GM19035 (cell line): Measurements from ENCODE around the gene VASH2.
"Not testable (repeated sequence)": the region's sequence is repeated elsewhere in the genome, so short reads cannot be mapped to it uniquely, and the experiment has no call there.

ENCODE experiments used
- ATAC-seq: cut with Tn5 transposase; IDR thresholded peaks from one replicate; pipeline ENCODE4 v1.9.1; 2021; ENCODE audit not compliant: unreplicated experiment

VASH2 gene

GRCh38 chr1:212977781-212978645 lies 27.7 kb downstream of the VASH2 start:
- ATAC-seq: peak; percentile 51

GRCh38 chr1:212979340-212980122 lies 29.2 kb downstream of the VASH2 start:
- ATAC-seq: peak; percentile 83

GRCh38 chr1:212980123-212980785 lies 29.9 kb downstream of the VASH2 start:
- peak; percentile 12 for ATAC-seq

DNA sequence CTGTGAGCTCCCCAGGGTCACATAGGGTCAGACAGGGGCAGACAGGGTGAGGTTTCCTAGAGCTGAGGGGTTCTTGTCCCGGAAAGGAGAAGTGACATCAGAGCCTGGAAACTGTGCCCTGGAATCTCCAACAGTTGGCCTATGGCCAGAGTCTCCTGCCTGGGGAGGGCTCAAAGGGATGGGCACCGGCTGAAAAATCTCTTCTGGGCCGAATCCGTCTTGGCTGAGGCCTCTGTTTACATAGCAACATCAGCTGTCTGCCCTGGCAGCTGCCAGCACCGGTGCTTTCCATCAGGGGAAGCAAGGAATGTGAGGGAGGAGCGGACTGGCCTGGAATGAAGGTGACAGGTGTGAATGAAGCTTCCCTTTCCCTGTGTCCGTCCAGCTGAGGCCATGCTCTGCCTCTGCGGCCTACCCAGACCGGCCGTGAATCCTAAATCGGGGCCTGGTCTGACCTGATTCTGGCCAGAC lies 30.7 kb downstream of the VASH2 start:
- ATAC-seq: no peak

DNA sequence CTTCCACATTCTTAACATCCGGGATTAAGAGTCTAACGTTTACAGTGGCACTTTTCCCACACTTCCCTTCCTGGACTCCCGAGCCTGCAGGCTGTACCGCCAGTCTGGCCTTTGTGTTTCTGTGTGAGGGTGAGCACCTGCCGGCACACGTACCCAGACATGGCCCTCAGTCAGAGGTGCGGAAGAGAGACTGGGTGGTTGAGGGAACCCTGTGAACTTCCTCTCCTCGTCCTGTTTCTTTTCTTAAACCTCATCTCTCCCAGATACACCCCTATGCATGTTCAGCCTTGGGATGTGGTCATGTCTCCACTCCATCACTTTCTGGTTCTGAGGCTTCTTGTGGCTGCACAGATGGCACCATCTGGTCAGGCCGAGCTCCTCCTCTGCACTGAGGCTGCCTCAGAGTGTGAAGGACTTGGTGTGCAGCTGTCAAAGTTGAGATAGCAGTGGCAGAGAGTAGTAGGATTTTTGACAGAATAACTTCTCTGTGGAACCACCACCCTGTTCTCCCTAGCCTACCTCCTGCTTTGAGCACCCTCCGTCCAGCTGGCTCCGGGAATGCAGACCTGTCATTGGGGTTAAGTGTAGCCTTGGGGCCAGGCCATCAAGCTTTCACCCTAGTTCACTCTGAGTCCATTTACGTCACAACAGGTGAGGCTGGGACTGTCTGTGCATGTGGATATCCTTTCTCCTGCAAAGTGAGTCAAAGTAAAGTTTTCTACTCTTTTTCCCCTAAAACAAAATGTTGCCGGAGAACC lies 31.4 kb downstream of the VASH2 start:
- no peak for ATAC-seq

- ATAC-seq: no peak
Observed at GRCh38 chr1:212982430-212983152, 32.2 kb downstream of the VASH2 start.

DNA sequence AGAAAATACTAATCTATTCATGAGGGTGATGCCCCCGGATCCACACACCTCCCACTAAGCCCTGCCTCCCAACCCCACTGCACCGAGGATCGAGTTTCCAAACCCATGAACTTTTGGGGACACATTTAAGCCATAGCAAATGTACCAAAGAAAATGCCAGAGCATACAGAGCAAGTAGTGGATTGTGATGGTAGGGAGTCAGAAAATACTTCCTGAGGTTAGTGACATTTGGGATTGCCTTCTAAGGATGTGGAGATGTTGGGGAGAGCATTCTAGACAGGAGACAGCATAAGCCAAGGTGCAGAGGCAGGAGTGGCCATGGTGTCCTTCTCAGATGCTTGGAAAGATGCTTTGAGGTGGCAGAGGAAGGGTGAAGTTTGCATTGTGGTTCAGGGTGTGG lies 33.1 kb downstream of the VASH2 start:
- ATAC-seq: no peak

DNA sequence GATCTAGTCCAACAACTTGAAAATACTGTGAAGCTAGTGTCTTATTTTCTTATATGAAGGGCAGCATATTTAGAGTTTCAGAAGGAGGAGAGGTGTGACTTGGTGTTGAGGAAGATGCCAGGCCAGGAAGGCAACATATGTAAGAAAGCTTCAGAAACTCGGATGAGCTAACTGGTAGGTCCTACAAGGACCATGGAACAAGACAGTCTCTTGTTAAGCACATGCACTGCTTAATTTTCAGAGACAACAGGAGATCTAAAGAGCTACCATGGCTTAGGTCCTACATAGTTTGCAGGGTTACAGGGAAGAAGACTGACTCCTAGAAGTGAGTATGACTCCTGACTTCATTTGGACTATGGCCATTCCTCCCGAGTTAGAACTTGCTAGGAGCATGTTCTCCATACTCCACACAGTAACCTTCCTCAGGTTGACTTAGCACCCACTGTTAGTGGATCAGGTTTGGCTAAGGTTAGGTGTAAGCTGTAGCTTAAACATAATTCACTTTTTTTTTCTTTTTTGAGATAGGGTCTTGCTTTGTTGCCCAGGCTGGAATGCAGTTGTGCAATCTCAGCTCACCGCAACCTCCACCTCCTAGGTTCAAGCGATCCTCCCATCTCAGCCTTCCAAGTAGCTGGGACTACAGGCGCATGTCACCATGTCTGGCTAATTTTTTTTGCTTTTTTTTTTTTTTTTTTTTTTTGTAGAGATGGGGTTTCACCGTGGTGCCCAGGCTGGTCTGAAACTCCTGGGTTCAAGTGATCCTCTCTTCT lies 34.4 kb downstream of the VASH2 start:
- no peak for ATAC-seq

- no peak for ATAC-seq
Observed at GRCh38 chr1:212986551-212986950, 36.2 kb downstream of the VASH2 start.

GRCh38 chr1:212987702-212988322 lies 37.5 kb downstream of the VASH2 start:
- no peak for ATAC-seq

- ATAC-seq: no peak
Observed at GRCh38 chr1:212990276-212990675, 39.9 kb downstream of the VASH2 start.

GRCh38 chr1:212993960-212994359 lies 43.6 kb downstream of the VASH2 start:
- not testable (repeated sequence) for ATAC-seq

GRCh38 chr1:212994926-212995325 lies 44.6 kb downstream of the VASH2 start:
- no peak for ATAC-seq

- no peak for ATAC-seq
Observed at GRCh38 chr1:213003256-213003655, 52.9 kb downstream of the VASH2 start.

- ATAC-seq: peak; percentile 80
Observed at GRCh38 chr1:213008564-213008963, 58.2 kb downstream of the VASH2 start.

- ATAC-seq: no peak
Observed at GRCh38 chr1:213014642-213015041, 64.3 kb downstream of the VASH2 start.

GRCh38 chr1:213015099-213016050 lies 65.0 kb downstream of the VASH2 start, which contains the start of gene ANGEL2:
Gene ANGEL2 (minus strand): TSS chr1:213015867. CDS start chr1:213015671, 196 bp downstream.
- ATAC-seq: peak; percentile 96
